Measurements from ENCODE around the gene BEST4. TPM values are rescaled to one million over a fixed set of nuclear protein-coding genes. Genes with fewer than 3 reads are reported as not detected.
A peak's percentile ranks its signal among the peaks of the same experiment; 100 is the strongest.

The BEST4 gene
- polyA plus RNA-seq, 1 of the 3 experiments (the other 2 are of a cell fraction), result 0.12 TPM

DNA sequence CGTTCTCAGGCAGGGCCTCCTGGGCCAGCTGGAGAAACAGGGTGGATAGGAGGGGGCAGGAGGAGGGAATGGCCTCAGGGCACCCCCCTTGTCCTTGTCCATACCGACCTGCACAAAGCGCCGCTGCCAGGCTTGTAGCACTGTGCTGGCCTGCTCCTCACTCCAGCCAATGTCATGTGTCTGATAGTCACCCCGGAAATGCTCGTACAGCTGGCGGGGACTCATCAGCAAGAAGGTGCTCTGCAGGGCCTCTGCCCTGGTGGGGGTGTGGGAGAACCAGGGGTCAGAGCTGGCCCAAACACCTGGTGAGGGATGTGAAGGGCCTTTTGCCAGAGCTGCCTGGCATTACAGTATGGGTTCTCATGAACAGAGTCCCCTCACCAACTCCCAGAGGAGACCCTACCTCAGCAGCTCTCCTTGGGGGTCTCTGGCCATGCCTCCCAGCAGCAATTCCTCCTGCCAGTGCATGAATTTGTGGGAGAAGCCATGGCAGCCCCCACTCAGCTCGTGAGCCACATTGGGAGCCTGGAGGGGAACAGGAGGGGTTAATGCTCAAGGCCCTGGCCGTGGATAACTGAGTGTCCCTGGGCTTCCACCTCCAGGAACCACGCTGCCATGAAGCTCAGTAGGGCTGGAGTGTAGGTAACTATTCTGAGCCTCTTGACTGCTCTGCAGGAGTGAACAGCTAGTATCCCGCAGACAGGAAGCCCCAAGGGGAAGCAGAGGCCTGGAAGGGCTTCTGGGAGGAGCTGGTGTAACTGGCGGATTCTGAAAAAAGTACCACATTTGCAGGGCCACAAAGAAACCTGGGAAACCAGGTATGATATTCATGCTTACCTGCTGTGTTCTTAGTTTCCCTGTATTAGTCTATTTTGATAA, 41.8 kb upstream of the BEST4 start:
- H3K27ac ChIP-seq (ENCODE audit: low read depth in 2 of 2, low read length in 1 of 2), result no peak overlapping the region
- H3K4me1 ChIP-seq (ENCODE audit: control insufficient read depth in 1 of 2, insufficient read depth in 2 of 2, low read depth in 1 of 2, low read length in 1 of 2), result no peaks in the 10 kb centered on the region; a peak in 1 of 4 replicates
- H3K27me3 ChIP-seq (ENCODE audit: insufficient read depth), result no peaks in the 10 kb centered on the region
- H3K9me3 ChIP-seq, result no peaks in the 10 kb centered on the region
- no peaks in the 10 kb centered on the region for H3K9me2 ChIP-seq
- no peak overlapping the region for H2AFZ ChIP-seq (ENCODE audit: low read depth)
- no peak overlapping the region for H3K9ac ChIP-seq
- H3K79me2 ChIP-seq (ENCODE audit: insufficient read depth), result no peaks in the 10 kb centered on the region
- TF ChIP-seq NFIC (IDR thresholded peaks at IDR 0.05; ENCODE audit: borderline replicate concordance) (no peak), MEF2A (IDR thresholded peaks at IDR 0.05; ENCODE audit: borderline replicate concordance, low read depth) (no peak), RCOR1 (IDR thresholded peaks at IDR 0.05; ENCODE audit: low read length) (no peak), GABPA (IDR thresholded peaks at IDR 0.05; ENCODE audit: low read depth) (no peak), POLR2AphosphoS5 (IDR thresholded peaks at IDR 0.05; ENCODE audit: low read depth, low read length) (no peak), ELF1 (IDR thresholded peaks at IDR 0.05) (no peak)
- H3F3A ChIP-seq (replicated peaks; ENCODE audit: insufficient read depth), result no peaks in the 10 kb centered on the region
- no peaks in the 10 kb centered on the region for H4K20me1 ChIP-seq (ENCODE audit: insufficient read depth)
- H3K4me2 ChIP-seq, result no peak overlapping the region
- ChIA-PET CTCF (interaction anchor here (0.8 to 2.2 kb wide), 8 partner anchors 9 to 663 kb away, joined by 3 to 5 read pairs (median 3); partner anchors contain the start of gene EIF2B3), POLR2A (interaction anchor here (1.2 kb wide), 1 partner anchor 8 kb away, joined by 4 read pairs; no protein-coding TSS in a partner anchor)
- 65% methylated on average over 5 of the region's 12 CpGs for WGBS (ENCODE audit: low lambda C conversion rate)
- DNase-seq, result peak; percentile 26
- no peak overlapping the region for H3K4me3 ChIP-seq (ENCODE audit: low read depth in 2 of 2, low read length in 1 of 2)
- no peaks in the 10 kb centered on the region for H3K36me3 ChIP-seq (replicated peaks in 1 of 2; ENCODE audit: control insufficient read depth in 1 of 2, insufficient read depth in 2 of 2, low read length in 1 of 2)

DNA sequence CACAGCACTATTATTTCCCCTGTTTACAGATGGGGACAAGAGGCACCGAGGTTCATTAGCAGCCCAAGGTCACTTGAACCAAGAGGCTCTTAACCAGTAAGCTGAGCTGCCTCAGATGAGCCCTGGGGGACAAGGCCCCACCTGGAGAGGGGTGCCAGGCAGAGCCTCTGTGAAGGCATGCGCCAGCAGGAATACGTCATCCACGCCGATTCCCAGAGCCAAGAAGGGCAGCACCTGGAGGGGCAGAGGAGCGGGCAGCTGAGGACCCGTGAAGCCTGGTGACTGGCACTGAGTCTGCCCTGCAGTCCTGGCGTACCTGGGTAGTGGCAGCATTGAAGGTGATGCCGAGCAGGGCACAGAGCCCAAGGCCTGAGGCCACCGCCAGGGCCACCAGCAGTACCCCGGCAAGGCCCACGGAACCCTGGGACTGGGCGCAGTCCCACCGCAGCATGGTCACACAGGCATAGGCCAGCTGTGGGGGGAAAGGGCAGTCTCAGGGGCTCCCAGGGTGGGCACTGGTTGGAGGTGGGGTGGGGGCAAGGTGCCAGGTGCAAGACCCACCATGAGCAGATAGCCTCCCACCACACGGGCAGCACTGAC, 41.0 kb upstream of the BEST4 start:
- Histone ChIP-seq H3K4me1 (ENCODE audit: control insufficient read depth in 1 of 2, insufficient read depth in 2 of 2, low read depth in 1 of 2, low read length in 1 of 2) (no peaks in the 10 kb centered on the region; a peak in 1 of 4 replicates), H4K20me1 (ENCODE audit: insufficient read depth) (no peaks in the 10 kb centered on the region), H3K27me3 (ENCODE audit: insufficient read depth) (no peaks in the 10 kb centered on the region), H3F3A (replicated peaks; ENCODE audit: insufficient read depth) (no peaks in the 10 kb centered on the region), H3K79me2 (ENCODE audit: insufficient read depth) (no peaks in the 10 kb centered on the region), H3K4me3 (ENCODE audit: low read depth in 2 of 2, low read length in 1 of 2) (no peak overlapping the region), H3K27ac (ENCODE audit: low read depth in 2 of 2, low read length in 1 of 2) (no peak overlapping the region), H3K9ac (no peak overlapping the region), H3K36me3 (replicated peaks in 1 of 2; ENCODE audit: control insufficient read depth in 1 of 2, insufficient read depth in 2 of 2, low read length in 1 of 2) (no peaks in the 10 kb centered on the region), H3K4me2 (no peak overlapping the region), H2AFZ (ENCODE audit: low read depth) (no peak overlapping the region), H3K9me2 (no peaks in the 10 kb centered on the region), H3K9me3 (no peaks in the 10 kb centered on the region)
- CTCF ChIA-PET, result interaction anchor here (0.8 to 2.2 kb wide), 4 partner anchors 11 to 664 kb away, joined by 3 to 5 read pairs (median 3); no protein-coding TSS in a partner anchor
- WGBS (ENCODE audit: low lambda C conversion rate), result 75% methylated on average over 9 of the region's 15 CpGs
- no peak for DNase-seq
- POLR2A ChIA-PET, result interaction anchor here (0.5 to 0.9 kb wide), 2 partner anchors 14 to 1353 kb away, joined by 3 read pairs; partner anchors contain the start of gene PTCH2
- no peak for TF ChIP-seq MEF2A (IDR thresholded peaks at IDR 0.05; ENCODE audit: borderline replicate concordance, low read depth)
- TF ChIP-seq, protein P1, sequence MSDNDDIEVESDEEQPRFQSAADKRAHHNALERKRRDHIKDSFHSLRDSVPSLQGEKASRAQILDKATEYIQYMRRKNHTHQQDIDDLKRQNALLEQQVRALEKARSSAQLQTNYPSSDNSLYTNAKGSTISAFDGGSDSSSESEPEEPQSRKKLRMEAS (IDR thresholded peaks at IDR 0.05; ENCODE audit: low read depth), result no peak
- TF ChIP-seq RXRA (IDR thresholded peaks at IDR 0.05; ENCODE audit: borderline replicate concordance, low read depth), result no peak
- no peak for TF ChIP-seq FOXM1 (IDR thresholded peaks at IDR 0.05; ENCODE audit: low read depth)
- no peak for TF ChIP-seq JUND (IDR thresholded peaks at IDR 0.05)
- TF ChIP-seq, protein P2, sequence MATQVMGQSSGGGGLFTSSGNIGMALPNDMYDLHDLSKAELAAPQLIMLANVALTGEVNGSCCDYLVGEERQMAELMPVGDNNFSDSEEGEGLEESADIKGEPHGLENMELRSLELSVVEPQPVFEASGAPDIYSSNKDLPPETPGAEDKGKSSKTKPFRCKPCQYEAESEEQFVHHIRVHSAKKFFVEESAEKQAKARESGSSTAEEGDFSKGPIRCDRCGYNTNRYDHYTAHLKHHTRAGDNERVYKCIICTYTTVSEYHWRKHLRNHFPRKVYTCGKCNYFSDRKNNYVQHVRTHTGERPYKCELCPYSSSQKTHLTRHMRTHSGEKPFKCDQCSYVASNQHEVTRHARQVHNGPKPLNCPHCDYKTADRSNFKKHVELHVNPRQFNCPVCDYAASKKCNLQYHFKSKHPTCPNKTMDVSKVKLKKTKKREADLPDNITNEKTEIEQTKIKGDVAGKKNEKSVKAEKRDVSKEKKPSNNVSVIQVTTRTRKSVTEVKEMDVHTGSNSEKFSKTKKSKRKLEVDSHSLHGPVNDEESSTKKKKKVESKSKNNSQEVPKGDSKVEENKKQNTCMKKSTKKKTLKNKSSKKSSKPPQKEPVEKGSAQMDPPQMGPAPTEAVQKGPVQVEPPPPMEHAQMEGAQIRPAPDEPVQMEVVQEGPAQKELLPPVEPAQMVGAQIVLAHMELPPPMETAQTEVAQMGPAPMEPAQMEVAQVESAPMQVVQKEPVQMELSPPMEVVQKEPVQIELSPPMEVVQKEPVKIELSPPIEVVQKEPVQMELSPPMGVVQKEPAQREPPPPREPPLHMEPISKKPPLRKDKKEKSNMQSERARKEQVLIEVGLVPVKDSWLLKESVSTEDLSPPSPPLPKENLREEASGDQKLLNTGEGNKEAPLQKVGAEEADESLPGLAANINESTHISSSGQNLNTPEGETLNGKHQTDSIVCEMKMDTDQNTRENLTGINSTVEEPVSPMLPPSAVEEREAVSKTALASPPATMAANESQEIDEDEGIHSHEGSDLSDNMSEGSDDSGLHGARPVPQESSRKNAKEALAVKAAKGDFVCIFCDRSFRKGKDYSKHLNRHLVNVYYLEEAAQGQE (IDR thresholded peaks at IDR 0.05; ENCODE audit: low read depth, low read length), result no peak
- no peak for TF ChIP-seq TAF1 (IDR thresholded peaks at IDR 0.05; ENCODE audit: borderline replicate concordance, low read depth, low read length)
- TF ChIP-seq YY1 (IDR thresholded peaks at IDR 0.05; ENCODE audit: low read depth), result no peak
- no peak for TF ChIP-seq EP300 (IDR thresholded peaks at IDR 0.05; ENCODE audit: borderline replicate concordance in 1 of 2, low read depth in 1 of 2, low read length in 1 of 2)
- TF ChIP-seq NRF1 (IDR thresholded peaks at IDR 0.05; ENCODE audit: low read depth, low read length), result no peak
- no peak for TF ChIP-seq ELF1 (IDR thresholded peaks at IDR 0.05)
- no peak for TF ChIP-seq SMC3 (IDR thresholded peaks at IDR 0.05; ENCODE audit: low read depth, low read length)
- TF ChIP-seq, protein P3, sequence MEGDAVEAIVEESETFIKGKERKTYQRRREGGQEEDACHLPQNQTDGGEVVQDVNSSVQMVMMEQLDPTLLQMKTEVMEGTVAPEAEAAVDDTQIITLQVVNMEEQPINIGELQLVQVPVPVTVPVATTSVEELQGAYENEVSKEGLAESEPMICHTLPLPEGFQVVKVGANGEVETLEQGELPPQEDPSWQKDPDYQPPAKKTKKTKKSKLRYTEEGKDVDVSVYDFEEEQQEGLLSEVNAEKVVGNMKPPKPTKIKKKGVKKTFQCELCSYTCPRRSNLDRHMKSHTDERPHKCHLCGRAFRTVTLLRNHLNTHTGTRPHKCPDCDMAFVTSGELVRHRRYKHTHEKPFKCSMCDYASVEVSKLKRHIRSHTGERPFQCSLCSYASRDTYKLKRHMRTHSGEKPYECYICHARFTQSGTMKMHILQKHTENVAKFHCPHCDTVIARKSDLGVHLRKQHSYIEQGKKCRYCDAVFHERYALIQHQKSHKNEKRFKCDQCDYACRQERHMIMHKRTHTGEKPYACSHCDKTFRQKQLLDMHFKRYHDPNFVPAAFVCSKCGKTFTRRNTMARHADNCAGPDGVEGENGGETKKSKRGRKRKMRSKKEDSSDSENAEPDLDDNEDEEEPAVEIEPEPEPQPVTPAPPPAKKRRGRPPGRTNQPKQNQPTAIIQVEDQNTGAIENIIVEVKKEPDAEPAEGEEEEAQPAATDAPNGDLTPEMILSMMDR (IDR thresholded peaks at IDR 0.05), result no peak
- TF ChIP-seq GABPA (IDR thresholded peaks at IDR 0.05; ENCODE audit: low read depth), result no peak
- no peak for TF ChIP-seq TEAD4 (IDR thresholded peaks at IDR 0.05; ENCODE audit: borderline replicate concordance, insufficient read depth)
- TF ChIP-seq RFX5 (IDR thresholded peaks at IDR 0.05; ENCODE audit: low read length), result no peak
- TF ChIP-seq, protein P4, sequence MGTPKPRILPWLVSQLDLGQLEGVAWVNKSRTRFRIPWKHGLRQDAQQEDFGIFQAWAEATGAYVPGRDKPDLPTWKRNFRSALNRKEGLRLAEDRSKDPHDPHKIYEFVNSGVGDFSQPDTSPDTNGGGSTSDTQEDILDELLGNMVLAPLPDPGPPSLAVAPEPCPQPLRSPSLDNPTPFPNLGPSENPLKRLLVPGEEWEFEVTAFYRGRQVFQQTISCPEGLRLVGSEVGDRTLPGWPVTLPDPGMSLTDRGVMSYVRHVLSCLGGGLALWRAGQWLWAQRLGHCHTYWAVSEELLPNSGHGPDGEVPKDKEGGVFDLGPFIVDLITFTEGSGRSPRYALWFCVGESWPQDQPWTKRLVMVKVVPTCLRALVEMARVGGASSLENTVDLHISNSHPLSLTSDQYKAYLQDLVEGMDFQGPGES (IDR thresholded peaks at IDR 0.05; ENCODE audit: low read depth, low read length), result no peak

Data from SK-N-SH (cell line).